Measurements from ENCODE around the gene CHMP5. TPM values are rescaled to one million over a fixed set of nuclear protein-coding genes. Genes with fewer than 3 reads are reported as not detected.

The CHMP5 gene
- total RNA-seq, 1 donor from 2014 or later: 73.0 TPM

DNA sequence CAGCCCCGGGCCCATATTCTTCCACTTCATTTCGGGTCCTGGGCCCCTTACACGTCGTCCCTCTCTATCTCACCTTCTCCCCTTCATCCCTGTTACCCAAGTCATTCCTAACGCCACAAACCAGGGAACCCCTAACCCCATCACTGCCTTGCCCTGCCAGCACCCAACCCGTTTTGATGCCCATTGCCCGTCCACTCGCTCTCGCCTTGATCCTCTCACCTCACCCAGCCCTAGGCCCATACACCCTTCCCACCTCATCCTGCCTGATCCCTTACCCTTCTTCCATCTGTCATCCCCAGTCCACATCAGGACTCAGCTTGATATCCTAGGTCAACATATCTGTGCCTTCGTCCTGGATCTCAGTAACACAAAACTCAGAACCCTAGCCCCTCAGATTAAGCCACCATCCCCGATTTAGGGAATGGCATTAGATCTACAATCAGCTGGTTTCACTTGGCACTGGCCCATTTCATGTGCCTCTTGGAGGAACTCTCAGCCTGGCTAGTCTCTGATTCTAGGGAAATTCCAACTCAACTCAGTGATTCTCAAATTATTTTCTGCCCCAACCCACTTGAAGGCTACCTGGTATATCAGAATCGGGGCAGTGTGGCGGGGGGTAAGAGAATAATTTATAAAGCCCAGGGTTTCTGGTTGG lies 489 bp downstream of the CHMP5 start:
- DNase-seq (ENCODE audit: low spot score): no peak

DNA sequence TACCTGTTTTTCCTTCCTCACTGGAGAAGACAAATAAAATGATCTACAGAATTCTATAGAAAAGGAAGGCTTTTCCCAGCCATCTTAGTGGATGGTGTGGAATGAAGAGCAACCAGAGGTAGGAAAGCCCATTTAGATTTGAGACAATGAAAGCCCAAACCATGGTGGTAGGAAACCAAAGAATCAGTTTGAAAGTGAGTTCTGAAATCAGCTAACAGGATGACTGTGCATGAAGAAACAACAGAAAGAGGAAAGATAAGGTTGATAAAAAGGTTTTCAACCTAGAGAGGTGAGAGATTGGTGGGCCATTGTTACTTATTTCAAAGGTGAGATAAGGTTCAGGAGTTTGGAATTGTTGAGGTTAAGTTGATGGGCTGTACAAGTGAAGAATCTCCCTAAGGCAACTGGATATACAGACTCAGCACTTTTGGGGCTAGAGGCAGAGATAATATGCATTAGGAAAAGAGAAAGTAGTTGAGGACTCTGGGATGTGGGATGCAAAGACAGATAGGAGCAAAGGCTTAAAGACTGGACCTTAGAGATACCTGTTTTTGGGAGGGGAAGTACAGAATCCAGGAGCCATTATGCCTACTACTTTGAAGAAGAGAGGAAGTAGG lies 2.4 kb downstream of the CHMP5 start:
- no peak for ATAC-seq
- intact Hi-C loops (cut with DNase I): no loop called here

More for the DNA sequence above, 489 bp downstream of the CHMP5 start:
- intact Hi-C loops (cut with DNase I): no loop called here
- ATAC-seq: peak; percentile 3

DNA sequence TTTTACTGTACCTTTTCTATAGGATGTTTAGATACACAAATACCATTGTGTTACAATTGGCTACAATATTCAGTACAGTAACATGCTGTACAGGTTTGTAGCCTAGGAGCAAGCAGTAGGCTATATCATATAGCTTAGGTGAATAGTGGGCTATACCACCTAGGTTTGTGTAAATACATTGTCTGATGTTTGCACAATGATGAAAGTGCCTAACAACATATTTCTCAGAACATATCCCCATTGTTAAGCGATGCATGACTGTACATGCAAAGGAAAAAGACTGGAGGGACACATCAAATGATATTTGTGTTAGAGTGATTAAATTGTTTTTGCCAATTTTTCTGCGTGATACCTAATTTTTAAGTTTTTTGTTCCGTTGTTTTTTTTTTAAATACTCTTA lies 5.3 kb downstream of the CHMP5 start:
- ATAC-seq (no peak), DNase-seq (ENCODE audit: low spot score) (no peak)
- intact Hi-C loops (cut with DNase I): no loop called here

More for the DNA sequence above, 2.4 kb downstream of the CHMP5 start:
- DNase-seq (ENCODE audit: low spot score): no peak

DNA sequence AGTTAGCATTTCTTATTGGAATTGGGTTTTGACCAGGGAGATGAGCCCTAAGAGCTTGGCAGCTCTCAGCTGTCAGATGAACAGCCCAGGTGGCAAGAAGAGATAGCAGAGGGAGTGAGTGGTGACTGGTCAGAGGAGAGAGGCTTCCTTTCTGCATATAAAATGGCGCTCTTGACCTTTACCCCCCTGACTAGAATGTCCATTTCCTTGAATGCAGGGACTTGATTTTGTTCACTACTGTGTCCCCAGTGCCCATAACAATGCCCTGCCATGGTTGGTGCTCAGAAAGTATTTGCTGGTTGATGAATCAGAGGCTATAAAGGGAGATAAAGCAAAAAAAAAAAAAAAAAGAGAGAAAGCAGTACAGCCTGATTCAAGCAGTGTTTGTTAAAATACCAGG lies 7.2 kb downstream of the CHMP5 start:
- ATAC-seq: no peak

DNA sequence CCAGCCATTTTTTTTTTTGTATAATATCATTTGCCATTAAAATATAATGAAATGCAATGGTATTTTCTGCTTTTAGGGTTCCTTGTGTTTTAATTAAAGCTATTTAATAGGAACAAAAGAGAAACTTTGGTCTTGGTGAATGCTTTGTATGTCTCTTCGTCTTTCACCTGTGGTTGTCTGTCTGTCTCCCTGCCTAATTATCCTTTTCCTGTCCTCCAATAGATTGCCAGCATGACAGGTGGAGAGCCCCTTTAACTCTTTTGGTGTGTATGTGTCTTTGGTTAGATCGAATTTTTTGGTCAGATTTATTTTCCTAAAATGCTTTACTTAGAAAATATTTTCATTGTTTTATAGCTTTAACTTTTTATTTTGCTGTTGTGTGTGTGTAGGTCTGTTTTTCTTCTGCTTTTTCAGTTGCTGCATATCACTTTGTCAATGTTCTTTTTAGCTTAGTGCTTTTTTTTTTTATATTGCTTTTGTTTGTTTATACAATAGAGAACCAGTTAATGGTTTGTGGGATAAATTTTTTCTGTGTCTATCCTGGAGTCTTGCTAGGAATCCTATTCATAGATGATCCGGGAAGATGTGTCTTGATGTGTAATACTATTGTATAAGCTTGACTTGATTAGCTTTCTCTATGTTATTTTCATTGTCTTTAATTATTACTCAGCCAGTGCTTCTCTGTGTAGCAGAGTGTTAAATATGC lies 8.6 kb downstream of the CHMP5 start:
- intact Hi-C loops (cut with DNase I): no loop called here
- ATAC-seq: no peak
- no peak for DNase-seq (ENCODE audit: low spot score)

More for the DNA sequence above, 7.2 kb downstream of the CHMP5 start:
- no peak for DNase-seq (ENCODE audit: low spot score)
- intact Hi-C loops (cut with DNase I): no loop called here

GRCh38 chr9:33273972-33274328 lies 9.1 kb downstream of the CHMP5 start:
- no peak for DNase-seq (ENCODE audit: low spot score)
- no peak for ATAC-seq
- intact Hi-C loops (cut with DNase I): no loop called here

- ATAC-seq (no peak), DNase-seq (ENCODE audit: low spot score) (no peak)
- intact Hi-C loops (cut with DNase I): no loop called here
These were observed 12.6 kb downstream of the CHMP5 start for GRCh38 chr9:33277484-33277883.

GRCh38 chr9:33285502-33285901 lies 20.7 kb downstream of the CHMP5 start:
- intact Hi-C loops (cut with DNase I): no loop called here
- ATAC-seq (no peak), DNase-seq (ENCODE audit: low spot score) (no peak)

DNA sequence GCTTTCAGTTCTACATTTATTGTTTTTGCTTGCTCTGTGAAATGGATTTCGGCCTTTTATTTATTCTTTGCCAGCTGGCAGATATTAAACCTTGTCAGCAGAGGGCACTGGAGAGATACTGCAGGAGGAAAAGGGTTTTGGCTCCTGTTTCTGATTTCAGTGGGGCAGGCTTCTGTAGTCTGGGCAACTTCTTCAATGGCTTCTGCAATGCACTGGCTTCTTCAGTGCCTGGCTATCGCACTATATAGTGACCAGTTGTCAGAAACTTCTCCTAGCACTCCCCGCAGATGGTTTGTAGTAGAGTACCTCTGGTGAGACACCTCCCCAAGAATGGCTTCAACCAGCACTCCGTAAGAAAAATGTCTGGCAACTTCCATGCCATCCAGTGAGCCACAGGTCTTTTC lies 22.2 kb downstream of the CHMP5 start:
- ATAC-seq (no peak), DNase-seq (ENCODE audit: low spot score) (no peak)
- intact Hi-C loops (cut with DNase I): no loop called here

DNA sequence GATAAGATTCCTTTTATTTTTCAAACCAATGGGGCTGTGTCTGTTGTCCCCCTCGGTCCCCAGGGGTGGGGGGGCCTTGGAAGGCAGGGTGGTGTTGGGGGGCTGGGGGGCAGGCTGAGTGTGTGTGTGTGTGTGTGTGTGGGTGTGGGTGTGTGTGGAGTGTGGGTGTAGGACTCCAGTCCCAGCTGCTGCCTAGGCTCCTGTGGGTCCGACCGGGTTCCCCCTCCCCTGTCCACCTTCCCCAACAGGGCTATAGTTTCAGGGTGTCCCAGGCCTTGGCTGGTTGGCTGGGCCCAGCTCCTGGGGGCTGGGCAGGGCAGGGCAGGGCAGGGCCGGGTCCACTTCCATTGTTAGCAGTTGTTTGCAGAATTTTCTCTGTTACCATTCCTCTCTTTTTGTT lies 23.4 kb downstream of the CHMP5 start:
- DNase-seq (ENCODE audit: low spot score) (no peak), ATAC-seq (no peak)
- intact Hi-C loops (cut with DNase I): no loop called here

GRCh38 chr9:33288828-33289483 lies 24.1 kb downstream of the CHMP5 start:
- DNase-seq (ENCODE audit: low spot score) (no peak), ATAC-seq (no peak)
- intact Hi-C loops (cut with DNase I): no loop called here

GRCh38 chr9:33289496-33289895 lies 24.6 kb downstream of the CHMP5 start:
- ATAC-seq (peak; percentile 32), DNase-seq (ENCODE audit: low spot score) (peak; percentile 66)
- intact Hi-C loops (cut with DNase I): no loop called here

DNA sequence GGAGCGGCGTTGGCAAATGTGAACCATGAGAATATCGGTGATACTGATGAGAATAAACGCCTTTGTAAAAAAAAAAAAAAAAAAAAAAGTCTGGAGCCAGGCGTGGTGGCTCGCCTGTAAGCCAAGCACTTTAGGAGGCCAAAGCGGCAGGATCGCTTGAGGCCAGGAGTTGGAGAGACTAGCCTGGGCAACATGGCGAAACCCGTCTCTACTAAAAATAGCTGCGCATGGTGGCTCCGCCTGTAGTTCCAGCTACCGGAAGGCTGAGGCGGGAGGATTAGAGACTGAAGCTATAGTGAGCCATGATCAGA lies 25.0 kb downstream of the CHMP5 start:
- no peak for ATAC-seq
- DNase-seq (ENCODE audit: low spot score): no peak
- intact Hi-C loops (cut with DNase I): no loop called here

- intact Hi-C loops (cut with DNase I): no loop called here
- ATAC-seq: peak; percentile 97
These were observed 25.6 kb downstream of the CHMP5 start, which contains the start of gene NFX1 for GRCh38 chr9:33290247-33291030. NFX1 (plus strand) TSS chr9:33290516; CDS start chr9:33290573, 57 bp downstream.

DNA sequence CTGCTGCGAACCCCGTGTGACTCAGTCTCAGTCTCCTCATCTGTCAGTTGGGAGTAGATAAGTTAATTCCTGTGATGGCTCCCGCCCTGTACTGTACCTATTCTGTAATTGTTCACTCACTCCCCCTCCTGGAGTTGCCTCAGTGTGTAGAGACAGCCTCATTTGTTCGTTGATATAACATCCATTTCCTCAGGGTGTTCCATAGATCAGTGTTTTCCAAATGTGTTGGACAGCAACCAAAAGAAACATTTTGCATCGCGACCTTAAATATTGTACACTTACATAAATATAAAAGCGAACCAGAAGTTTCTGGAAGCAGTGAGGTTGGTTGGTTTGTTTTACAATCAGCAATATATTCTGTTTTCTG lies 26.2 kb downstream of the CHMP5 start:
- DNase-seq (ENCODE audit: low spot score): no peak
- intact Hi-C loops (cut with DNase I): no loop called here
- no peak for ATAC-seq

More at GRCh38 chr9:33290247-33291030, 25.6 kb downstream of the CHMP5 start, which contains the start of gene NFX1:
- peak; percentile 99 for DNase-seq (ENCODE audit: low spot score)

GRCh38 chr9:33291901-33292300 lies 27.1 kb downstream of the CHMP5 start:
- DNase-seq (ENCODE audit: low spot score): no peak
- intact Hi-C loops (cut with DNase I): no loop called here
- ATAC-seq: no peak

GRCh38 chr9:33293782-33294181 lies 28.9 kb downstream of the CHMP5 start:
- intact Hi-C loops (cut with DNase I): no loop called here
- DNase-seq (ENCODE audit: low spot score) (no peak), ATAC-seq (no peak)

GRCh38 chr9:33294670-33295432 lies 30.0 kb downstream of the CHMP5 start:
- intact Hi-C loops (cut with DNase I): no loop called here
- DNase-seq (ENCODE audit: low spot score) (no peak), ATAC-seq (no peak)

DNA sequence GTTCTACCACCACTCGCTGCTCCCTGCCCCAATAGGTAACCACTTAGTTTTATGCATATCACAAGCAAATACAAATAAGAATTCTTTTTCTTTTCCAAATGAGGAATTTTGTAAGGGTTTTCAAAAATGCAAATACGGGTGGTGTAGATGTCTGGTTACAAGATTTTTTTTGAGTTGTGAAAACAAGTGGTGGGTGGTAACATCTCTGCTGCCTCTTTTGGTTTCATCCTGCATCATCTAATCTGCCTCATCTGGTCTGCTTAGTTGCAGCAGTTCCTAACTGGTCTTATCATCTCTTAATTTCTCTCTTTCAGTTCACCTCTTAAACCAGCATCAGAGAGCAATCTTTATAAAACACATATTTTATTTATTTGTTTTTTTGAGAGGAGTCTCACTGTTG lies 30.7 kb downstream of the CHMP5 start:
- intact Hi-C loops (cut with DNase I): no loop called here
- DNase-seq (ENCODE audit: low spot score) (no peak), ATAC-seq (no peak)

Measured in sciatic nerve (tissue), 2 donors.